ENCODE data around the gene DAB1. TPM values are rescaled to one million over a fixed set of nuclear protein-coding genes. Genes with fewer than 3 reads are reported as not detected.

DAB1 gene
- total RNA-seq, 1 donor from 2014 or later = 19.1 TPM

GRCh38 chr1:57285992-57286391 lies 137.9 kb downstream of the DAB1 start:
- H3K4me1 Mint-ChIP-seq (ENCODE audit: unreplicated experiment) = no peaks in the 10 kb centered on the region

GRCh38 chr1:57282411-57282810 lies 141.4 kb downstream of the DAB1 start:
- H3K4me1 Mint-ChIP-seq (ENCODE audit: unreplicated experiment) = no peaks in the 10 kb centered on the region
- no peak overlapping the region for H3K4me3 Mint-ChIP-seq (ENCODE audit: unreplicated experiment)
- H3K36me3 Mint-ChIP-seq (ENCODE audit: low read depth, unreplicated experiment) = no peaks in the 10 kb centered on the region
- no peak overlapping the region for H3K27ac Mint-ChIP-seq (ENCODE audit: unreplicated experiment)
- H3K9me3 Mint-ChIP-seq (ENCODE audit: unreplicated experiment) = no peaks in the 10 kb centered on the region
- no peak for DNase-seq (ENCODE audit: low spot score)
- no peaks in the 10 kb centered on the region for H3K27me3 Mint-ChIP-seq (ENCODE audit: unreplicated experiment)
- no peak for TF ChIP-seq CTCF (IDR thresholded peaks at IDR 0.05; ENCODE audit: unreplicated experiment)

More at GRCh38 chr1:57285992-57286391, 137.9 kb downstream of the DAB1 start:
- TF ChIP-seq CTCF (IDR thresholded peaks at IDR 0.05; ENCODE audit: unreplicated experiment) = no peak
- H3K36me3 Mint-ChIP-seq (ENCODE audit: low read depth, unreplicated experiment) = no peaks in the 10 kb centered on the region
- H3K9me3 Mint-ChIP-seq (ENCODE audit: unreplicated experiment) = no peaks in the 10 kb centered on the region
- no peak overlapping the region for H3K27ac Mint-ChIP-seq (ENCODE audit: unreplicated experiment)
- H3K4me3 Mint-ChIP-seq (ENCODE audit: unreplicated experiment) = no peak overlapping the region
- DNase-seq (ENCODE audit: low spot score) = no peak
- H3K27me3 Mint-ChIP-seq (ENCODE audit: unreplicated experiment) = no peaks in the 10 kb centered on the region

- Mint-ChIP-seq H3K4me1 (ENCODE audit: unreplicated experiment) (peaks cover 3% of the 10 kb centered on the region), H3K27ac (ENCODE audit: unreplicated experiment) (no peak overlapping the region), H3K9me3 (ENCODE audit: unreplicated experiment) (no peaks in the 10 kb centered on the region), H3K4me3 (ENCODE audit: unreplicated experiment) (no peak overlapping the region), H3K27me3 (ENCODE audit: unreplicated experiment) (no peaks in the 10 kb centered on the region), H3K36me3 (ENCODE audit: low read depth, unreplicated experiment) (no peaks in the 10 kb centered on the region)
- no peak for TF ChIP-seq CTCF (IDR thresholded peaks at IDR 0.05; ENCODE audit: unreplicated experiment)
- DNase-seq (ENCODE audit: low spot score) = no peak
These were observed 142.5 kb downstream of the DAB1 start for GRCh38 chr1:57281324-57281723.

GRCh38 chr1:57279909-57280666 lies 143.8 kb downstream of the DAB1 start:
- no peak for DNase-seq (ENCODE audit: low spot score)
- H3K27me3 Mint-ChIP-seq (ENCODE audit: unreplicated experiment) = no peaks in the 10 kb centered on the region
- H3K27ac Mint-ChIP-seq (ENCODE audit: unreplicated experiment) = no peak overlapping the region
- no peak for TF ChIP-seq CTCF (IDR thresholded peaks at IDR 0.05; ENCODE audit: unreplicated experiment)
- peaks cover 3% of the 10 kb centered on the region for H3K4me1 Mint-ChIP-seq (ENCODE audit: unreplicated experiment)
- H3K9me3 Mint-ChIP-seq (ENCODE audit: unreplicated experiment) = no peaks in the 10 kb centered on the region
- H3K4me3 Mint-ChIP-seq (ENCODE audit: unreplicated experiment) = no peak overlapping the region
- H3K36me3 Mint-ChIP-seq (ENCODE audit: low read depth, unreplicated experiment) = no peaks in the 10 kb centered on the region

GRCh38 chr1:57278558-57278957 lies 145.3 kb downstream of the DAB1 start:
- Mint-ChIP-seq H3K4me1 (ENCODE audit: unreplicated experiment) (peaks cover 3% of the 10 kb centered on the region), H3K9me3 (ENCODE audit: unreplicated experiment) (no peaks in the 10 kb centered on the region)

More at GRCh38 chr1:57278558-57278957, 145.3 kb downstream of the DAB1 start:
- no peak overlapping the region for H3K4me3 Mint-ChIP-seq (ENCODE audit: unreplicated experiment)
- H3K27me3 Mint-ChIP-seq (ENCODE audit: unreplicated experiment) = no peaks in the 10 kb centered on the region
- DNase-seq (ENCODE audit: low spot score) = no peak
- no peaks in the 10 kb centered on the region for H3K36me3 Mint-ChIP-seq (ENCODE audit: low read depth, unreplicated experiment)
- H3K27ac Mint-ChIP-seq (ENCODE audit: unreplicated experiment) = no peak overlapping the region
- no peak for TF ChIP-seq CTCF (IDR thresholded peaks at IDR 0.05; ENCODE audit: unreplicated experiment)

All from endothelial cell (in vitro differentiated cells).